Skeletal muscle cell (primary cell): ENCODE results near the gene PDSS2.
"Not testable (repeated sequence)": the region's sequence is repeated elsewhere in the genome, so short reads cannot be mapped to it uniquely, and the experiment has no call there.

Experiments used
- DNase-seq: peaks from one replicate; pipeline ENCODE4 v3.0.0-alpha.2; 2010; ENCODE audit warnings: low read depth
- H3K4me3 ChIP-seq: 2 replicates; pipeline ENCODE4 v1.5.1; 2011; ENCODE audit warnings: low read depth, mild to moderate bottlenecking, control low read depth, low read length, moderate library complexity

PDSS2 gene

GRCh38 chr6:107154131-107154800 lies 305.1 kb downstream of the PDSS2 start:
- no peak for DNase-seq
- no peak overlapping the region for H3K4me3 ChIP-seq

DNA sequence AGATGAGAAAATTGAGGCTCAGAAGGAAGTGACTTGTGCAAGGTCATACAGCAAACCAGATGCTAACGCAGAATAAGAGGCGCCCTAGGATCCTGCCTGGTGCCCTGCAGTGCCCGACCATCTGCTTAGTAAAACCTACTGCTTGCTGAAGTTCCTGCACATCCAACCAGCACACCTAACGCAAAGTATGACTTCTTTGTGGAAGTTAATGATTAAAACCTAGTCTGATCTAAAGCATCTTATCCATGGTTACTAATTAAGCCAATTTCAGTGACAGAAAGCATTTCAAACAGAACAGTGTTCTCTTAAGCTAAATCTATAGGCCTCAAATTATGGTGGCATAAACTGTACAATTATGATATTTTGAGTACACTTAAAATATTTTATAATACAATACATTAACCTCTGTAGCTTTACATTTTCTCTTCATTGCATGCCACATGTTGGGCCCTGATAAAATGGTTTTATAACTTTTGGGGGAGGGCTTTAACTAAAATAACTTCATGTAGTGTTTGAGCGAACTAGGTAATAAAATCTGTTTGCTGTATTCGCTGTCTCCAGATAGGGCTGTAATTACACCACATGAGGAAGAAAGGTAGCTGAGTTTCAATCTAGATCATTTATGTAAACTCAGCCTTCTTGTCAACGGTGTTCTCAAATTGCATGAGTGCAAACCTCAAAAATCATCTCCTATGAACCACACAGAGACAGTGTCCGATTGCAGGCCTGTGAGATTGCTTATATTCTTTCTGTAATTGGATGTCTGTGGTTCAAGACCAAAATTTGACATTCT lies 306.5 kb downstream of the PDSS2 start:
- no peak overlapping the region for H3K4me3 ChIP-seq
- DNase-seq: peak; percentile 4

- no peak for DNase-seq
- no peak overlapping the region for H3K4me3 ChIP-seq
These were observed 314.7 kb downstream of the PDSS2 start for GRCh38 chr6:107144666-107145065.

DNA sequence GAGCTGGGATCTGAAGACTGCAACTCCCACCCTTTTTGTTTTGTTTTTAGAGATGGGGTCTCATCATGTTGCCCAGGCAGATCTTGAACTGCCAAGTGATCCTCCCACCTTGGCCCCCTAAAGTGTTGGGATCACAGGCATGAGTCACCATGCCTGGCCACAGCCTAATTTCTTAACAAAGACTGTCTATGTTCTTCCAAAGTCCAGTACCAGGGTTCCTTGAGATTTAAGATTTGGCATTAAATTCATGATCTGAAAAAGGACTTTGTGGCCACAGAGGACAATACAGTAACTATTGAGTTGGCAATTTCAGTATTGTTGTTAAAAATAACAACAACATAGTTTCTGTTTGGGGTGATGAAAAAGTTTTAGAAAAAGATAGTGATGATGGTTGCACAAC lies 315.4 kb downstream of the PDSS2 start:
- no peak for DNase-seq
- H3K4me3 ChIP-seq: no peak overlapping the region

GRCh38 chr6:107140581-107140980 lies 318.8 kb downstream of the PDSS2 start:
- DNase-seq: no peak
- no peak overlapping the region for H3K4me3 ChIP-seq

- not testable (repeated sequence) for H3K4me3 ChIP-seq, DNase-seq
These were observed 323.0 kb downstream of the PDSS2 start for GRCh38 chr6:107136324-107136723.

DNA sequence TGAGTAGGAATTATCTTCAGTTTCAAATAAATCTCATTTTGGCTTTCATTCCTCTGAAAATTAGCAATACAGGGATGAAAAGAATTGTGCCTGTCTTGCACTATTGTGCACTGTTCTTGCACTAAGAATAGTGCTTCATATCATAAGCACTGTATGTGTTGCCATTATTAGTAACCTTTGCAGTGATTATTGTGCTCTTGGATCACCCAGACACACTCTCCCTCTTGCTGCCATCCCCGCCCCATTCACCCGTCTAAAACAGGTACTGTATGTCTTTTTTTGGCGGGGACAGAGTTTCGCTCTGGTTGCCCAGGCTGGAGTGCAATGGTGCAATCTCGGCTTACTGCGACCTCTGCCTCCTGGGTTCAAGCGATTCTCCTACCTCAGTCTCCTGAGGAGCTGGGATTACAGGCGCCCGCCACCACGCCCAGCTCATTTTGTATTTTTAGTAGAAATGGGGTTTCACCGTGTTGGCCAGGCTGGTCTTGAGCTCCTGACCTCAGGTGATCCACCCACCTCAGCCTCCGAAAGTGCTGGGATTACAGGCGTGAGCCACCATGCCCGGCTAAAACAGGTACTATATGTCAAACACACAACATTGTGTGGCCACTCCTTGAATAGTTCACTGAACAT lies 324.2 kb downstream of the PDSS2 start:
- H3K4me3 ChIP-seq, DNase-seq: not testable (repeated sequence)

- H3K4me3 ChIP-seq: no peak overlapping the region
- DNase-seq: no peak
These were observed 326.9 kb downstream of the PDSS2 start for GRCh38 chr6:107132330-107132954.

- no peak for DNase-seq
- H3K4me3 ChIP-seq: no peak overlapping the region
These were observed 329.9 kb downstream of the PDSS2 start for GRCh38 chr6:107129370-107129925.

GRCh38 chr6:107128577-107128976 lies 330.8 kb downstream of the PDSS2 start:
- DNase-seq: no peak
- no peak overlapping the region for H3K4me3 ChIP-seq

- H3K4me3 ChIP-seq: no peak overlapping the region
- no peak for DNase-seq
These were observed 331.2 kb downstream of the PDSS2 start for GRCh38 chr6:107128175-107128574.

GRCh38 chr6:107125771-107126170 lies 333.6 kb downstream of the PDSS2 start:
- H3K4me3 ChIP-seq: no peak overlapping the region
- DNase-seq: no peak

DNA sequence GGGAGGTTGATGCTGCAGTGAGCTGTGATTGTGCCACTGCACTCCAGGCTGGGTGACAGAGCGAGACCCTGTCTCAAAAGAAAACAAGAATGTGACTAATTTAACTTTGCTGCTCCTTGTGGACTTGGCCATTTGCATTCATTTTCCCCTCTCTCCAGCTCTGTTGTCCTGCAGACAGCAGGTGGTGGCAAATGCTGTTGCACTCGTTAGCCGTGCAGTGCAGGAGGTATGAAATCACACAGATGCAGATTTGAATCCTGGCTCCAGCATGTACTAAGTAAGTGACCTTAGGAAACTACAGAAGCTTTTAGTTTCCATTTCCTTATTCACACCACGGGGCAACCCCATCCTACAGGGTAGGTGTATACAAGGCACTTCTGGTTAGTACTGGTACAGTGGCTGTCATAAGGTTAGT lies 334.4 kb downstream of the PDSS2 start:
- no peak for DNase-seq
- no peak overlapping the region for H3K4me3 ChIP-seq

- no peak overlapping the region for H3K4me3 ChIP-seq
- no peak for DNase-seq
These were observed 335.9 kb downstream of the PDSS2 start for GRCh38 chr6:107123501-107123900.

DNA sequence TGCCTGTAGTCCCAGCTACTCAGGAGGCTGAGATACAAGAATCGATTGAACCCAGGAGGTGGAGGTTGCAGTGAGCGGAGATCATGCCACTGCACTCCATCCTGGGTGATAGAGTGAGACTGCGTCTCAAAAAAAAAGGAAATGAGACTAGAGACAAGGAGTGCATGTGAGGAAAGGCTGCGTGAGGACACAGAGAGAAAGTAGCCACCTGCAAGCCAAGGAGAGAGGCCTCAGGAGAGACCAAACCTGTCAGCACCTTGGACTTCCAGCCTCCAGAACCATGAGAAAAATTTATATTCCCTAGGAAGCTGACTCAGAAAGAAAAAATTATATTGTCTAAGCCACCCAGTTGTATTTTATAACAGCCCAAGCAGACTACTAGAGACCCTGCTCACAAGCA lies 336.6 kb downstream of the PDSS2 start:
- DNase-seq: no peak

DNA sequence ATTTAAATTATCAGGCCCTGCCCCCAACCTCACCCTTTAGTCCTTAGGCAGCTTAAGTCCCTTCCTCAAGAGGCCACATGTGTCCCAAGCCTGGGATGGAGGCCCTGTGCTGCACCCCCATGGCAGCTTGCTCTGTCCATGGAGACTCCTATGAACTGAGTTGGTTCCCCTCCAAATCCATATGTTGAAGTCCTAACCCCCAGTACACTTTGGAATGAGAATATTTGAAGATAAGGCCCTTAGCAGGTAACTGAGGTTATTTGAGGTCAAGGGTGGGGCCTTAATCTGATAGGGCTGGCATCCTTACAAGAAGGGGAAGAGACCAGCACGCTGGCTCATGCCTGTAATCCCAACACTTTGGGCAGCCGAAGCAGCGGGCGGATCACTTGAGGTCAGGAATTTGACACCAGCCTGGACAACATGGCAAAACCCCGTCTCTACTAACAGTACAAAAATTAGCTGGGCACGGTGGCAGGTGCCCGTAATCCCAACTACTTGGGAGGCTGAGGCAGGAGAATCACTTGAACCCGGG lies 337.3 kb downstream of the PDSS2 start:
- no peak overlapping the region for H3K4me3 ChIP-seq
- no peak for DNase-seq

More for the DNA sequence above, 336.6 kb downstream of the PDSS2 start:
- H3K4me3 ChIP-seq: no peak overlapping the region

GRCh38 chr6:107121266-107121665 lies 338.1 kb downstream of the PDSS2 start:
- no peak for DNase-seq
- no peak overlapping the region for H3K4me3 ChIP-seq

DNA sequence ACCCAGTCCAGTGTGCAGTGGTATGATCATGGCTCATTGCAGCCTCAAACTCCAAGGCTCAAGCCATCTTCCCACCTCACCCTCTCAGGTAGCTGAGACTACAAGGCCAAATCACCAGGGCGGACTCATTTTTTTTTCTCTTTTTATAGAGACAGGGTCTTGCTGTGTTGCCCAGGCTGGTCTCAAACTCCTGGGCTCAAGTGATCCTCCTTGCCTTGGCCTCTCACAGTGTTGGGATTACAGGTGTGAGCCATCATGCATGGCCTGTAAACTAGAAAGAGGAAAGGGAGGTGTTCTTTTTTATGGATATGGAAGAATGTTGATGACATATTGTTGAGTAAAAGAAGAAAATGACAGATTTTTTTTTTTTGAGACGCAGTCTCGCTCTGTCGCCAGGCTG lies 339.0 kb downstream of the PDSS2 start:
- no peak for DNase-seq
- no peak overlapping the region for H3K4me3 ChIP-seq

DNA sequence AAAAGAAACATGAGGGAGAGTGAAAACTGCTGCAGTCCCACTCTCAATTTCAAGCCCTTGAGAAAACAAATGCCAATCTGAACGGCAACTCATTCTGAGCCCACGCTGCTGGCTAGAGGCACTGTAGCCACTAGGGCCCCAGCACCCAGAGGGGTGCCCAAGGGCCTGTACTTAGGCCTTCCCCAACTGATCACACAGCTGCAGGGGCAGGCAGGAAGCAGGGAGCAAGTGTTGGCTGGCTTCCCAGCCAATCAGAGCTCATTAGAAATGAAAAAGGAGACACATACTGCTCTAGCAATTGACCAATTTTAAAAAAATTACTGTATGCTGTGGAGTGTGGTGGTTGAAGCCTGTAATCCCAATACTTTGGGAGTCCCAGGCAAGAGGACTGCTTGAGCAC lies 340.4 kb downstream of the PDSS2 start:
- no peak for DNase-seq
- no peak overlapping the region for H3K4me3 ChIP-seq

DNA sequence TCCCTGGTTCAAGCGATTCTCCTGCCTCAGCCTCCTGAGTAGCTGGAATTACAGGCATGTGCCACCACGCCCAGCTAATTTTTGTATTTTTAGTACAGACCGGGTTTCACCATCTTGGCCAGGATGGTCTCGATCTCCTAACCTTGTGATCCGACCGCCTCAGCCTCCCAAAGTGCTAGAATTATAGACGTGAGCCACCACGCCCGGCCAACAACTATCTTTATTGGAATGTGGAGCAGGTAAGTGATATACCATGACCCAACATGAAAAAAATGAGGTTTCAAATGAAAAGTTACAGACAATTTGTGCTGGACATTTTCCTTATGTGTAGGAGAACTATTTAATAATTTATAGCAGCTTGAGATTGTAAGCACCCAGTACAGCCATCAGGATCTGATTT lies 340.8 kb downstream of the PDSS2 start:
- DNase-seq, H3K4me3 ChIP-seq: not testable (repeated sequence)
